HG03095 (cell line): ENCODE data around the gene USP47.

Experiments used
- ATAC-seq: cut with Tn5 transposase; IDR thresholded peaks from one replicate; pipeline ENCODE4 v1.9.1; 2021; ENCODE audit warnings: moderate library complexity; ENCODE audit not compliant: unreplicated experiment

Gene USP47

DNA sequence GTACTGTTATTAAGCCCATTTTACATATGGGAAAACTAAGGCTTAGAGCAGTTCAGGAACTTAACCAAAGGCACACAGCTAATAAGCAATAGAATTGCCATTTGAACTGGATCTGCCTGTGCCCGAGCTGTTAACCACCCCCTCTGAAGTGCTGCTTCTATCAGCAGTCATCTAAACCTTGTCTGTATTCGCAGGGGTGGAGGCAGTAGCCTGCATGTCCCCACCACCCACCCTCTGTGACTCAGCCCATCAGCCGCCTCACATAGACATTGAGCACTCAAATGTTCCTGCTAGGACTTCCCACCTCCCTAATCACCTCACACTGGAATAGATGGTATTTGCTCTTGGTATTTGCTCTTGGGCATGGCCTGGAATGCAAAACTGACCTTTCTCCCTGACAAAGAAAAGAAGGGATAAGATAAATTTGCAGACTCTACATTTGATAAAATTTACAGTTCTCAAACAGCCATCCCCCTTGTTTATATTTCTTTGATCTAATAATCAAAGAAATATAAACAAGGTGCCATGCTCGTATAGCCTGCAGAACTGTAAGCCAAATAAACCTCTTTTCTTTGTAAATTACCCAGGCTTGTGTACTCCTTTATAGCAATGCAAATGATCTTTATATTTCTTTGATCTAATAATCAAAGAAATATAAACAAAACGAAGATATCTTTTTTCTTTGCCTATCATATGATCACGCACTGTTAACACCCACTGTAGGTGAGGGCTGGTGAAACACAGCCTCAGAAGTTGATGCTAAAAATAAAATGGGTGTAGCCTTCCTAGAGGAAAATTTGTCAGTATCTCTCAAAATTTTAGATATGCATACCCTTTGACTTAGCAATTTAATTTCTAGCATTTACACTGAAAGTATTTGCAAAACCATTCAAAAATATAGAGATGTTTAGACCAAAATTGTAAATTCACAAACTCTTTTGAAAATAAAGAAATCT lies 150.8 kb downstream of the USP47 start:
- ATAC-seq = no peak

DNA sequence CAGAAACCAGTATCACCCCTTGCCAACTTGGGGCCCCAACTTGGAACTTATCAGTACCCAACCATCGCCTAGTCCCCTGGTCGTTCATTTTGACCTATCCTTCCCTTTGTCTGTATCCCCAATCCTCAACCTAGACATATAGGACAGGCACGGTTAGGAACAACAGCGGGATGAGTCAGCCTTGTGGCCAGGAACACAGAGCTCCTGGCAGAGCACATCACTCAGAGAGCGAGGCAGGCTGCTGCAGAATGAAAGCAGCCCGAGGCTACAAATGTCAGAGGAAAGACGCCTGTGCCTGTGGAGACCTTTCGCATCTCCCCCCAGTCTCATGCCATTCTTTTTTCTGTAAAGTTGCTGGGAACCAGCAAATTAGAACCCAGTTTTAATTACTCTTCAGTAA lies 152.1 kb downstream of the USP47 start:
- ATAC-seq = no peak

DNA sequence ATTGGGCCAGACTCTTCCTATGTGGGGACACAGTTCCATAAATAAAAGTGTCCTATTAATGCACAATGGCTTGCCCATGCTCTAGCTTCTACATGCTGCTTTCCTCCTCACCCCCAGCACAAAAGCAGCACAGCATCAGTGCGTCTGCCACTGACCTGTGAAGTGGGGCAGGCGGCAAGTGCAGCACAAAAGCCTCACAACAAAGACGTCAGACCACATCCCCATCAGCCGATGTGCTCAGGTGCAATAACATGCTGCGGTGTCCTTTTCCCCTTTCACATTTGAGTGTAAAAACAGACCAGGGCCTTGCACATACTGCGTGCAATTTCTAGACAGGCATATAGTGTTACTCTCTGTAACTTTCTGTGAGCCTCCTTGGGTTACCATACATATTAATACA lies 153.8 kb downstream of the USP47 start:
- ATAC-seq = no peak

DNA sequence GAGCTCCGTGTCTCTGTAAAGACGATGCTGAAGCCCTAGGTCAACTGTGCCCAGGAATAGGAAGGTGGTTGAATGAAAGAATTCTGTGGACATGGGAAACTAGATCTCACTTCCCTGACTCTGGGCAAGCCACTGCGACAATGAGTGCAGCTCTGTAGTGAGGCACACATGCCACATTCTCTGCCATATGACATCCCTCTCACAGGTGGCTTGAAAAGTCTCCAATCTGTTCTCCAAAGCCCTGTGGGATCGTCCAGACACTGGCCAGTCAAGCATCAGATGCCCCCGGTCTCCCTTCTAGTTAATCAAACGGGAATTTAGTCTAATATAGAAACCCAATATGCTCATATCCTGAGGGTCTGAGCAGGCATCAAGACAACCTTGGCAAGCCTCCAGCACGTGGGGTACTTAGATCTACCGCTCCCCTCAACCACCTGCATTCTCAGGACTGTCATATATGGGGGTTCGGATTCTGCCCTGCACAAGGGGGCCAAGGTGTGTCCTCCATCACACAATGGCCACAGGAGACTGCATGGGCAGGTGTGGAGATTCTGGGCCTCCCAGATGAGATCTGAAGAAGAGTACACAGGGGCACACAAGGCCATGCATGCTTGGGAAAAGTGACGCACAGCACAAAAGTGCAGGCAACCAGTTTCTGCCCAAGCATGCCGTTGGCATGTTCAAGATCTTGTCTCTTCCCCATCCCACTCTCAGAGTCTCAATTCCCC lies 154.7 kb downstream of the USP47 start:
- ATAC-seq = no peak

DNA sequence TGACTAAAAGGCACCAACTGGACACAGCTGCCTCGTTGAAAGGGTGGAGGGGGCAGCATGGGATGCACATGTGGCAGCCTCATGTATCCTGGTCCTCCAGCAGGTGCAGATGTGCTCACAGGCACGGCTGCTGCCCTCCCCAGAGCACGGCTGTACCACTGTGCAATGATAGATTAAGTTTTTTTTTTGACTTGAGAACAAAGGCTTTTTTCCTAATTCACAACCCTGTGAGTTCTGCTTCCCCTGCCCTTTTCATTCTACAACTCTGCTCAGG lies 155.2 kb downstream of the USP47 start:
- no peak for ATAC-seq

DNA sequence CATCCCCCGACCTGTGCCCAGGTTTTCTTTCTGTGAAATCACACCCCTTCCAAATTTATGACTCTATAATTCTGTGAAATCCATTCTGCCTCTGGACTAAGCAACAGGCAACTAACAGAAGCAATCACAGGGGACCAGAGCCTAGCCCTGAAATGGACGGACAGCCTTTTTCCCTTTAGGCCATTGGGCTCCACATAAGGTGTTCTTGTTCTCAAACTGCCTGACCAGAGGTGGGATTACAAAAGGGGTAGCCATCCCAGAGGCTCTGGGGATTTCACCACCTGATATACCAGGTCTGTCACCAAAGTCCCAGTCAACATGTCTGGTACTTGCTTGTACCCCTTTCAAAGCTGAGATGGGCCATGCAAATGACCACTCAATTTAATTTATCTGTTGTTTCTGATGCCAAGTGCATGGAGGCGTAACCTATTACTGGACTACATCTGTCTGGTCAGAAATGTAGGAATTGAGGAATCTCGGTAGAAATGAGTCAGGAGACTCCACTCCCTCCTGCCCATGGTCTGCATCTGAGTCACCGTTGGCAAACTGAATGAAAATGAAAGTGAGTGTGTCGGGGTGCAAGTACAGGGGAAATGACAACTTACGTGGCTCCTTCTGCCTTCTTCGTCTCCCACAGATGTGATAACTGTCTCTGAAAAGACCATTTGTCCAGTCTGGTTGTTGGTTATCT lies 156.5 kb downstream of the USP47 start:
- no peak for ATAC-seq

DNA sequence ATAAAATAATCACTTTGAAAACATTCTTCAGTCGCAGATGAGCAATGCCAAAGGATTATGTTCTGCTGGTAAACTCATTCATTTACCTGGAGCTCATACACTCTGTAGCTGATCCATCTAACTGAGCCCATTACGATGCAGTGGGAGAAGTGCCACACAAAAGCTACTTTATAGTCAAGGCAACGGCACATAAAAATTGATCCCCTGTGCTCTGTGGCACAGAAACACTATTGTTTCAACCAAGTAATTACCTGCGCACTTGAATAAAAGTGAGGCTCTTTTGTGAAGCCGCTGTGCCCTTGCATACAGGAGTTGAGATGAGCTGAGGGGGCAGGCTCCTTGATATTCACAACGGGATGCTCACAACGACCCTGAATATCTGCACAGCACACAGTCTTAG lies 159.4 kb downstream of the USP47 start:
- ATAC-seq = no peak

DNA sequence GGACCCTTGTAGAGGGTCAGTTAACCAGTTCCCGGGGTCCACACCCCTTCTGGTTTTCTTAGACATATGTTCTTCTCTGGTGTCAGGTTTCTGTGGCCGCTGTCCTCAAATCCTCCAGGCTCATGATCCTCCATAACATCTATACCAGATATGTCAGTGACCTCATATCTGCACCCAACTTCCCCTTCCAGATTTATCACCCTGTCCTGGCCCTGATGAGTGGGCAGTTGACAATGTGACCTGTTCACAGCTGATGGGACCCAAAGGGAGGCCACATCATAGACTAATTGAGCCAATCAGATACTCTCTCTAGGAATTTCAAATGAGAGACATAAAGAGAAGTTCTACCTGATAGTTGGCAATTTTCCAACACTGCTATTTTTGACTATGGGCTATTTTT lies 161.6 kb downstream of the USP47 start:
- ATAC-seq = no peak

DNA sequence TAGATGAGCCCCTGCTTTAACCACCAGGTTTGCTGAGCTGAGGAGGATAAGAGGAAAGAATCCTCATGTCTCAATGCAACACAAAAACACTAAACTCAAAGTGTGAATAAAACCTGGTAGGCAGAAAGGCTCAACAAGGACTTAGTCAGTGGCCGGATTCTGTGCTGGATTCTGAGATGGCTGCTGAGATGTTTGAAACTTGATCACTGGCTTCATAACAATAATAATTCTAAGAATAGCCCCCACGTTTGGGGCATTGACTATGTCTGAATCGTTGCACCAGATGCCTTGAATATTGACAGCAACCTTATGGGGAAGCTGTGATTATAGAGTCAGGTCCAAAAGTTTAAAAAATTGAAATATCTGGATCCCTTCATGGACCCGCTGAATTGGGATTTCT lies 162.0 kb downstream of the USP47 start:
- no peak for ATAC-seq

DNA sequence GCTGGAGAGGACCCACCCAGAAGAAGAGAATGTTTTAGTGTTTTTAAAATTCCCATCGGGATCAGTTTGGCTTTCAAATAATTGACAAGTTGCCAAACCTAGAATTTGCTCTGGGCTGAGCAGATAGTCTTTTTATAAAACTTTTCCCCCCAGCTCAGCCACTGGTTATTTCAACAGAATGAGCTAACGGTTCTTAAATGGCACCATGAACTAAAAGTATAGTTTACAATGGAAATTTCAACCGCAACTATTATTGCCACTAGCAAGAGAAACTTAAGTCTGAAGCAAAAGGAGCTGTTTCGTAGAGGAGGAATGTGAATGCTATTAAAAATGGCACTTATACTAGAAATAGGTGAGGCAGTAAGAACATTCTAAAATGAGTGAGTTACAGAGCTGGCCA lies 163.3 kb downstream of the USP47 start:
- ATAC-seq = no peak

DNA sequence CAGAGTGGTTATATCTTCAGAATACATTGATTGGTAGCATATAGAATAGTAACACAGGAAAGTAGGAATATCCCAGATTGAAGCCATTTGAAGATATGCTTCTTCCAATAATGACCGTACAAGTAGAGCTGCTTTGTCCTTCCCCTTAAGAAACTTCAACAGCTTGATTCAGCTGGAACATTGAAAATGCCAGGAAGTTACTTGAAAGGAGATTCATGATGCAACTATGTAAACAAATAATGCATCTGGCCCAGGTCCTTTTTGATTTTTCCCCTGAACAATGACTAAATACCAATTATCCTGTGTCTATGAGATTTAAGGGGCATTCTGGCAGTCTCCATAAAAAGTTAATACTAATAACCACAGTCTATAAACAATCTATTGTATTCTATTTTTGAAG lies 163.7 kb downstream of the USP47 start:
- no peak for ATAC-seq

DNA sequence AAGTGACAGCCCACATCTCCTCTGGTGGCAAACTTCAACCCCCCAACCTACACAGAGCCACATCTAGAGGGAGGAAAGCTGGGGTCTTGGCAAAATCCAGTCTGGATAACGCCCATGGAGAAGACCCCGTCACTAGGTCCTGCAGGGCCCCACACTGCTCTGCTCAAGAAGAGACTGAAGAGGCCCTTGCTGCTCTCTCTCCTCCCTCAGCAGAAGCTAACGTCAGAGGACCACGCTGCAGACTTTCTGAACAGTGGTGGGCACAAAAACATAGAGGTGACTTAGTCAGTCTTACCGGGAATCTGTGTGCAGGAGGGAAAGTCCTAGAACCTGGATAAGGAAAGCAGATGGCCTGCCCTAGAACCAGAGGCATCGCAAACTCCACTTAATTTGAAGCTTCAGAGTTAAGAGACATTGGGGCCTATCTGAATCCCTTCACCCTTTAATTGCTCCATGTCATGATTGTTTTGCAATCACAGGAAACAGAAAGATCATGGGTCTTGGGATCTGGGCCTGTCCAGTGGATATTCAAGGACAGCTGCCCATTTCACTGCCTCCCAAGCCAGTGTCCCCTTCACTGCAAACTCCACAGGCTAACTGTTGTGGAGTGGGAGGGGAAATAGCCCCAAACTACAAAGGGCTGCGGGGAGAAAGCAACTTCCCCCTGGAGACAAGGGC lies 164.9 kb downstream of the USP47 start:
- no peak for ATAC-seq

DNA sequence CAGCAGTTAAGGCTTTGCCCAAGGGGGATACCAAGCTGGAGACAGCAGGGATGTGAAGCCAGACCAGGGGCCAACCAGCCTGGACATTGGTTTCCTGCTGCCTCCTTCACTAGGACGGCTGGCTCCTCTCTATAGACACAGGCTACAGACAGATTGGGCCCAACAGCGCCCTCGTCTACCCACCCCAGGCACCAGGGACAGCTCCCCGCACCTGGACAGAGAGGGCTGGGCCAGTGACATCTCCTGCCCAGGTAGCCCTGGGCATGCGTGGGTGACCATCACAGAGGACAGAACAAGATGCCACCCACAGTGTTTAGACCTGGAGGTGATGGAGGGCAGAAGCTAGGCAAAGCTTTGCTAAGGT lies 165.4 kb downstream of the USP47 start:
- no peak for ATAC-seq

DNA sequence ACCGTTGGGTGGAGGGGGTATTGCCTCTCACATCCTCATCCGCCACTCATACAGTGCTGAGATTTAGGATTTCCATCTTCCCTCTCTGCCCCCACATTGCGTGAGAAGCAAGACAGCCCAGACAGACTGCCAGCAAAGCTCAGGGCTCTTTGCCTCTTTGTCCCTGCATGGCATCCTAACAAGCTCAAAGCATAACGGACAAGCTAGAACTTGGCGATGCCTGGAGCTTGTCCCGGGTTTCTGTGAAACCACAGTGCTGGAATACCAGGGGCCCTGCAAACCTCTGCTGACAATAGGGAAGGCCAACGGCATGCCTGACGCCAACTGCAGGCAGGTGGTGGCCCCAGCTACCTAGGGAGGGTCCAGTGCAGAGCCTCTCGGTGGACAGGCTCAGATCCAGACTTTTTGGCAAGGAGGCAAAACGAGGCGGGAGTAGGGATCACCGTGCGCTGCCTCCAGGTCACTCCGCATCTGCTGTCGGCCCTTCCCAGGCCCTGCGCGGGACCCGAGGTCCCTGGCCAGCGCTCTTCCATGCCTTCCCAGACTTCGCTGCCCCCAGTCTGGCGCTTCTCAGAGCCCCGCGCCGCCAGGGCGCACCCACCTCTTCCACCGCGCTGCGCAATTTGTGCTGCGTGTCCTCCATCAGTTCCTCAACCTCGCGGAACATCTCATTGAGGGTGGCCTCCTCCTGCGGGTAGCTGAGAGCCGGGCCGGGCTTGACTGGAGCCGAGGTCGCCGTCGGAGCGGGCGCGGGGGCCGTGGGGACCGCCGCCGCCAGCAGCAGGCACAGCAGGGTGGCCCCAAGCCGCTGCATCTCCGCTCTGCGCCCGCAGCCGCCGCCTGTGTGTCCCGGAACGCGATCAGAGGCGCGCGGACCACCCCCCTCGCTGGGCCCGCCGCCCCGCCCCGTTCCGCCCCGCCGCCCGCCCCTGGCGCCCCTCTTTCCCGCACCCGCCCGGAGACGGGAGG lies 166.3 kb downstream of the USP47 start, which contains the start of gene DKK3:
Gene DKK3, minus strand, starts transcription at position 858 of the 969 bp plus-strand sequence. Its CDS starts 44 bp downstream, at position 814.
- ATAC-seq = no peak
